Neural crest cell (in vitro differentiated cells): ENCODE measurements around the gene ANKRD55. TPM values are rescaled to one million over a fixed set of nuclear protein-coding genes. Genes with fewer than 3 reads are reported as not detected.
"Not testable (repeated sequence)": the region's sequence is repeated elsewhere in the genome, so short reads cannot be mapped to it uniquely, and the experiment has no call there.

Experiments used
- DNase-seq: peaks from one replicate; pipeline ENCODE4 v3.0.0; 2021; ENCODE audit warnings: low read depth, mixed read lengths, low spot score
- H3K27ac Mint-ChIP-seq: one replicate; pipeline ENCODE4 v1.8.0; 2021; ENCODE audit warnings: mild to moderate bottlenecking, mixed read lengths; ENCODE audit not compliant: unreplicated experiment
- H3K27me3 Mint-ChIP-seq: 2 replicates; pipeline ENCODE4 v1.8.0; 2021; ENCODE audit warnings: low read depth, mild to moderate bottlenecking, mixed read lengths
- H3K36me3 Mint-ChIP-seq: 2 replicates; pipeline ENCODE4 v1.8.0; 2021; ENCODE audit warnings: low read depth, mild to moderate bottlenecking, mixed read lengths
- H3K4me1 Mint-ChIP-seq: 2 replicates; pipeline ENCODE4 v1.8.0; 2021; ENCODE audit warnings: mixed read lengths
- H3K4me3 Mint-ChIP-seq: one replicate; pipeline ENCODE4 v1.8.0; 2021; ENCODE audit warnings: mild to moderate bottlenecking, mixed read lengths
- H3K9me3 Mint-ChIP-seq: 2 replicates; pipeline ENCODE4 v1.8.0; 2021; ENCODE audit warnings: mixed read lengths
- total RNA-seq: library from RNA; stranded (reverse); gene quantifications from 2 replicates; pipeline ENCODE4 v1.2.1, GENCODE V29; 2021
- TF ChIP-seq, protein P1 (sequence below): fragments of 200-600 bp; sonication (generic); conservative IDR thresholded peaks from 2 replicates; pipeline ENCODE4 v1.5.0; 2021; ENCODE audit warnings: antibody characterized with exemption, mild to moderate bottlenecking

Gene ANKRD55
- total RNA-seq, 1 donor from 2014 or later, result 0.16 TPM

DNA sequence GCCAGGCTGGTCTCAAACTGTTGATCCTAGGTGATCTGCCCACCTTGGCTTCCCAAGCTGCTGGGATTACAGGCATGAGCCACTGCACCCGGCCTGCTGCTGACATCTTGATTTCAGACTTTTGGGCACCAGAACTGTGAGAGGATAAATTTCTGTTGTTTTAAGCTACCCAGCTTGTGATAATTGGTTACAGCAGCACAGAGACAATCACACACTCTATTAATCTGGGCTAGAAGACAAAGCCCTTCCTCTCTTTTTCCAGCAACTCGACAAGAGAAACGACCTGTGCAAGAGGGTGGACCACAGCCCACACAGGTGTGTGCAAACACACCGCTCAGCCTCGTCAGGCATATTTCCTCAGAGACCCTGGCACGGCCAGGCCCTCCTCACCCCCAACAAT lies 4.5 kb downstream of the ANKRD55 start:
- no peak overlapping the region for H3K27ac Mint-ChIP-seq
- TF ChIP-seq, protein P1, sequence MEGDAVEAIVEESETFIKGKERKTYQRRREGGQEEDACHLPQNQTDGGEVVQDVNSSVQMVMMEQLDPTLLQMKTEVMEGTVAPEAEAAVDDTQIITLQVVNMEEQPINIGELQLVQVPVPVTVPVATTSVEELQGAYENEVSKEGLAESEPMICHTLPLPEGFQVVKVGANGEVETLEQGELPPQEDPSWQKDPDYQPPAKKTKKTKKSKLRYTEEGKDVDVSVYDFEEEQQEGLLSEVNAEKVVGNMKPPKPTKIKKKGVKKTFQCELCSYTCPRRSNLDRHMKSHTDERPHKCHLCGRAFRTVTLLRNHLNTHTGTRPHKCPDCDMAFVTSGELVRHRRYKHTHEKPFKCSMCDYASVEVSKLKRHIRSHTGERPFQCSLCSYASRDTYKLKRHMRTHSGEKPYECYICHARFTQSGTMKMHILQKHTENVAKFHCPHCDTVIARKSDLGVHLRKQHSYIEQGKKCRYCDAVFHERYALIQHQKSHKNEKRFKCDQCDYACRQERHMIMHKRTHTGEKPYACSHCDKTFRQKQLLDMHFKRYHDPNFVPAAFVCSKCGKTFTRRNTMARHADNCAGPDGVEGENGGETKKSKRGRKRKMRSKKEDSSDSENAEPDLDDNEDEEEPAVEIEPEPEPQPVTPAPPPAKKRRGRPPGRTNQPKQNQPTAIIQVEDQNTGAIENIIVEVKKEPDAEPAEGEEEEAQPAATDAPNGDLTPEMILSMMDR, result no peak

DNA sequence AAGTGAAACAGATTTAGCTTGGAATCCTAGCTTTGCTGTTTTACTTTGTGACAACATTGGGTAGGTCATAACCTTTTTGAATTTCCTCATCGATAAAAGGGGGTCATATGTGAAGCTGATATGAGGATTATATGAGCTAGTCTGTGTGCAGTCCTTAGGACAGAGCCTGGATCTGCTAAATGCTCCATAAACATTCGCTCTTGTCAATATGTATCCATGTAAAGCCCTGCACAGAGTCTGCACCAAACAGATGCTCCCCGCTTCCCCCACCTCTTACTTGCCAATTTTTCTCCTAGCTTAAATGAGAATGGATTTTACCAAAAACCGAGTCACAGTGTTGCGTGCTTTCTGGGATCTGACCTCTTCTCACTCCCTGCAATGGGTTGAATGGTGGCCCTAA lies 5.4 kb downstream of the ANKRD55 start:
- no peak overlapping the region for H3K27ac Mint-ChIP-seq
- H3K9me3 Mint-ChIP-seq, result no peaks in the 10 kb centered on the region
- H3K27me3 Mint-ChIP-seq, result no peaks in the 10 kb centered on the region
- H3K36me3 Mint-ChIP-seq, result peaks cover 4% of the 10 kb centered on the region
- no peak overlapping the region for H3K4me3 Mint-ChIP-seq
- TF ChIP-seq, protein P1, result no peak
- no peak for DNase-seq
- peaks cover 15% of the 10 kb centered on the region for H3K4me1 Mint-ChIP-seq

More for the DNA sequence above, 4.5 kb downstream of the ANKRD55 start:
- Mint-ChIP-seq H3K9me3 (no peaks in the 10 kb centered on the region), H3K4me3 (no peak overlapping the region), H3K36me3 (peaks cover 4% of the 10 kb centered on the region), H3K27me3 (no peaks in the 10 kb centered on the region), H3K4me1 (peaks cover 22% of the 10 kb centered on the region)
- DNase-seq, result no peak

DNA sequence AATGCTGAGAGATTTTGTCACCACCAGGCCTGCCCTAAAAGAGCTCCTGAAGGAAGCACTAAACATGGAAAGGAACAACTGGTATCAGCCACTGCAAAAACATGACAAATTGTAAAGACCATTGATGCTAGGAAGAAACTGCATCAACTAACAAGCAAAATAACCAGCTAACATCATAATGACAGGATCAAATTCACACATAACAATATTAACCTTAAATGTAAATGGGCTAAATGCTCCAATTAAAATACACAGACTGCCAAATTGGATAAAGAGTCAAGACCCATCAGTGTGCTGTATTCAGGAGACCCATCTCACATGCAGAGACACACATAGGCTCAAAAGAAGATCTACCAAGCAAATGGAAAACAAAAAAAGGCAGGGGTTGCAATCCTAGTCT lies 9.8 kb downstream of the ANKRD55 start:
- not testable (repeated sequence) for H3K4me3 Mint-ChIP-seq, H3K27ac Mint-ChIP-seq, DNase-seq, H3K27me3 Mint-ChIP-seq, H3K4me1 Mint-ChIP-seq
- Mint-ChIP-seq H3K9me3 (peaks cover 10% of the 10 kb centered on the region), H3K36me3 (peaks cover 14% of the 10 kb centered on the region)

DNA sequence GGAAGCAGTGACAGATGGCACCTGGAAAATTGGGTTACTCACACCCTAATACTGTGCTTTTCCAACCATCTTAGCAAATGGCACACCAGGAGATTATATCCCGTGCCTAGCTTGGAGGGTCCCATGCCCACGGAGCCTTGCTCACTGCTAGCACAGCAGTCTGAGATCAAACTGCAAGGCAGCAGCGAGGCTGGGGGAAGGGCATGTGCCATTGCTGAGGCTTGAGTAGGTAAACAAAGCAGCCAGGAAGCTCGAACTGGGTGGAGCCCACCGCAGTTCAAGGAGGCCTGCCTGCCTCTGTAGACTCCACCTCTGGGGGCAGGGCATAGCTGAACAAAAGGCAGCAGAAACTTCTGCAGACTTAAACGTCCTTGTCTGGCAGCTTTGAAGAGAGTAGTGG lies 11.5 kb downstream of the ANKRD55 start:
- Mint-ChIP-seq H3K36me3 (peaks cover 17% of the 10 kb centered on the region), H3K9me3 (peaks cover 13% of the 10 kb centered on the region)
- H3K4me3 Mint-ChIP-seq, H3K4me1 Mint-ChIP-seq, H3K27me3 Mint-ChIP-seq, DNase-seq, H3K27ac Mint-ChIP-seq: not testable (repeated sequence)

DNA sequence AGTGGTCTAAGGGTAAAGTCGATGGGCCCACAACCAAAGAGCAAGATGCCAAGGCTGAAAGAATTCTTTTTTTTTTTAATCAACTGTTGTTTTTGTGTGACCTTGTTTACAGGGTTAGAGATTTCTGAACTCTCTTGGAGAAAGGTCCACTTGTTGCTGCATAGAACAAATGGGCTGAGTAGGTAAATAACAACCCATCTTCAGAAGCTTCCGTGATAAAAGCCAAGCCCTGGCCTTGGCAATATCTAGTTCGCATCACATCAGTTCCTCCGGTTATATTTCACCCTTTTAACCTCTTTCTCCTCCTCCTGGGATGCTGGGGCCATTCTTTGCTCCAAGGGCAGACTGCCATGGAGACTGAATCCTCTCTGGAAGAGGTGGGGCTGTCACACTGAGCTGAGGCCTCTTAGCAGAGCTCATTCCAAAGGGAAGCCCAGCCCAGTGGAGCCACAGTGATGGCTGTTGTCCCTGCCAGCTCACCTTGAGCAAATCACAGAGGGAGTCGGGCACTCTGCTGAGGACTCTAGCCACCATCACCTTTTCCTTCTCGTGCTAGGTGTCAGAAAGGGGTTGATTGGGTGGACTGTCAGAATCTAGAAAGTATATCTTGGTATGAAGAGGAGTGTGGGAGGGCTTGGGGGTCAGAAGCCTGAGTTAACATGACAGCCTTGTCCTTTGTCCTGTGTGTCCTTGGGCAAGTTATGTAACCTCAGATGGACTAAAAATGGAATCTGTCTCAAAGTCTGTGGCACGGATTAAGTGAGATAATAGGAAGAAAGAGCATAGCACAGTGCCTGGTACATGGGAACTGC lies 17.9 kb downstream of the ANKRD55 start:
- no peak for DNase-seq
- H3K4me3 Mint-ChIP-seq, result no peak overlapping the region
- H3K4me1 Mint-ChIP-seq, result peaks cover 12% of the 10 kb centered on the region
- H3K27ac Mint-ChIP-seq, result no peak overlapping the region
- no peaks in the 10 kb centered on the region for H3K27me3 Mint-ChIP-seq
- H3K36me3 Mint-ChIP-seq, result peaks cover 4% of the 10 kb centered on the region
- TF ChIP-seq, protein P1, result no peak
- peaks cover 20% of the 10 kb centered on the region for H3K9me3 Mint-ChIP-seq

DNA sequence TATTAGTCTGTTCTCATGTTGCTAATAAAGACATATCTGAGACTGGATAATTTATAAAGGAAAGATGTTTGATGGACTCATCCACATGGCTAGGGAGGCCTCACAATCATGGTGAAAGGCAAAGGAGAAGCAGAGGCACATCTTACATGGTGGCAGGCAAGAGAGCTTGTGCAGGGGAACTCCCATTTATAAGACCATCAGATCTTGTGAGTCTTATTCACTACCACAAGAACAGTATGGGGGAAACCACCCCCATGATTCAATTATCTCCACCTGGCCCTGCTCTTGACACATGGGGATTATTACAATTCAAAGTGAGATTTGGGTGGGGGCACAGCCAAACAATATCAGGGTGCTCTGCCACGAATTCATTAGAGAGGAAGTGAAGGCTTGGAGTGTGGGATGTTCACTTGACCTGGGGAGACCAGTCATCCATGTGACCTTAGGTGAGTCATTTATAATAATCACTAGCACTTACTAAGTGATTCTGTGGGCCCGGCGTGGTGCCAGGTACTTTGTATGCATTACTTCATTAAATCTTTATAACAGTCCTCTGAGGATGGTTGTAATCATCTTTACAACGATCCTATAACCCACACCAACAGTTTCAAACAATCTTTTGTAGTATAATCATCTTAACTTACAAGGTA lies 19.1 kb downstream of the ANKRD55 start:
- not testable (repeated sequence) for DNase-seq, H3K27ac Mint-ChIP-seq, H3K27me3 Mint-ChIP-seq, H3K4me3 Mint-ChIP-seq, H3K36me3 Mint-ChIP-seq
- H3K9me3 Mint-ChIP-seq, result peaks cover 18% of the 10 kb centered on the region
- H3K4me1 Mint-ChIP-seq, result peaks cover 12% of the 10 kb centered on the region
